H9 (cell line): ENCODE results near the gene SDK2. TPM values are rescaled to one million over a fixed set of nuclear protein-coding genes. Genes with fewer than 3 reads are reported as not detected.

Source experiments
- DNase-seq: peaks from one replicate; pipeline ENCODE4 v3.0.0-alpha.2; 2017
- H2AFZ ChIP-seq: one replicate; pipeline ENCODE4 v1.6.1; 2013; ENCODE audit warnings: mild to moderate bottlenecking, low read length, control low read depth, moderate library complexity
- H2AK5ac ChIP-seq: 2 replicates; pipeline ENCODE4 v1.6.1; 2013; ENCODE audit warnings: low read length, control low read depth, mixed read lengths; ENCODE audit not compliant: insufficient read length
- H2BK120ac ChIP-seq: one replicate; pipeline ENCODE4 v1.6.1; 2013; ENCODE audit warnings: low read depth, mild to moderate bottlenecking, low read length, control low read depth, inconsistent platforms; ENCODE audit not compliant: poor library complexity, severe bottlenecking
- H2BK12ac ChIP-seq: 2 replicates; pipeline ENCODE4 v1.6.1; 2013; ENCODE audit warnings: low read length, control low read depth, mixed read lengths, low read depth; ENCODE audit not compliant: insufficient read length
- H2BK15ac ChIP-seq: 2 replicates; pipeline ENCODE4 v1.6.1; 2013; ENCODE audit warnings: low read depth, low read length, control low read depth
- H2BK20ac ChIP-seq: one replicate; pipeline ENCODE4 v1.6.1; 2013; ENCODE audit warnings: low read depth, mild to moderate bottlenecking, low read length, control low read depth, inconsistent platforms; ENCODE audit not compliant: poor library complexity, severe bottlenecking
- H2BK5ac ChIP-seq: 2 replicates; pipeline ENCODE4 v1.6.1; 2013; ENCODE audit warnings: low read length, control low read depth, mixed read lengths; ENCODE audit not compliant: insufficient read length
- H3K14ac ChIP-seq: 2 replicates; pipeline ENCODE4 v1.6.1; 2013; ENCODE audit warnings: low read length, control low read depth; ENCODE audit not compliant: insufficient read depth
- H3K18ac ChIP-seq: 2 replicates; pipeline ENCODE4 v1.6.1; 2013; ENCODE audit warnings: low read depth, mild to moderate bottlenecking, mixed read lengths, low read length, control low read depth; ENCODE audit not compliant: insufficient read length
- H3K23ac ChIP-seq: 2 replicates; pipeline ENCODE4 v1.6.1; 2013; ENCODE audit warnings: low read length, control low read depth, mixed read lengths, low read depth; ENCODE audit not compliant: insufficient read length
- H3K23me2 ChIP-seq: 2 replicates; pipeline ENCODE4 v1.6.1; 2013; ENCODE audit warnings: low read depth, mild to moderate bottlenecking, mixed read lengths, low read length, control low read depth; ENCODE audit not compliant: insufficient read length, poor library complexity, severe bottlenecking
- H3K27ac ChIP-seq: 2 replicates; pipeline ENCODE4 v1.5.1; 2013; ENCODE audit warnings: low read length, control low read depth, mixed read lengths, low read depth; ENCODE audit not compliant: insufficient read length
- H3K27me3 ChIP-seq: 2 replicates; pipeline ENCODE4 v1.6.1; 2013; ENCODE audit warnings: low read length, control low read depth, inconsistent platforms; ENCODE audit not compliant: insufficient read depth
- H3K4ac ChIP-seq: 2 replicates; pipeline ENCODE4 v1.6.1; 2013; ENCODE audit warnings: low read depth, mild to moderate bottlenecking, control low read depth, inconsistent platforms, low read length, moderate library complexity
- H3K4me1 ChIP-seq: 2 replicates; pipeline ENCODE4 v1.6.1; 2013; ENCODE audit warnings: low read length, control low read depth, inconsistent platforms; ENCODE audit not compliant: insufficient read depth
- H3K4me2 ChIP-seq: 2 replicates; pipeline ENCODE4 v1.6.1; 2013; ENCODE audit warnings: low read length, control low read depth, mixed read lengths; ENCODE audit not compliant: insufficient read length, insufficient read depth
- H3K56ac ChIP-seq: 2 replicates; pipeline ENCODE4 v1.6.1; 2013; ENCODE audit warnings: low read depth, mild to moderate bottlenecking, mixed read lengths, low read length, control low read depth; ENCODE audit not compliant: insufficient read length
- H3K79me1 ChIP-seq: 2 replicates; pipeline ENCODE4 v1.6.1; 2013; ENCODE audit warnings: low read depth, mild to moderate bottlenecking, moderate library complexity, low read length, control low read depth, inconsistent platforms; ENCODE audit not compliant: insufficient read depth, poor library complexity, severe bottlenecking
- H3K79me2 ChIP-seq: 2 replicates; pipeline ENCODE4 v1.6.1; 2013; ENCODE audit warnings: low read length, control low read depth, inconsistent platforms; ENCODE audit not compliant: insufficient read depth
- H3K9ac ChIP-seq: 2 replicates; pipeline ENCODE4 v1.6.1; 2013; ENCODE audit warnings: low read length, control low read depth, mixed read lengths; ENCODE audit not compliant: insufficient read length; ENCODE audit errors: extremely low read depth
- H3K9me3 ChIP-seq: one replicate; pipeline ENCODE4 v1.6.1; 2013; ENCODE audit warnings: low read depth, low read length, inconsistent platforms; ENCODE audit not compliant: control insufficient read depth
- H3T11ph ChIP-seq: one replicate; pipeline ENCODE4 v1.6.1; 2013; ENCODE audit warnings: mild to moderate bottlenecking, low read length, control low read depth, inconsistent platforms
- H4K20me1 ChIP-seq: one replicate; pipeline ENCODE4 v1.6.1; 2013; ENCODE audit not compliant: control insufficient read depth, insufficient read length, insufficient read depth
- H4K5ac ChIP-seq: 2 replicates; pipeline ENCODE4 v1.6.1; 2013; ENCODE audit warnings: low read depth, mild to moderate bottlenecking, mixed read lengths, low read length, control low read depth; ENCODE audit not compliant: insufficient read length
- H4K8ac ChIP-seq: replicated peaks from 2 replicates; pipeline ENCODE4 v1.6.1; 2013; ENCODE audit warnings: low read length, control low read depth, mixed read lengths, low read depth; ENCODE audit not compliant: insufficient read length
- H4K91ac ChIP-seq: 2 replicates; pipeline ENCODE4 v1.6.1; 2013; ENCODE audit warnings: low read depth, mild to moderate bottlenecking, moderate library complexity, mixed read lengths, low read length, control low read depth; ENCODE audit not compliant: insufficient read length
- H3K27ac Mint-ChIP-seq, 3 experiments: 2 replicates in 2 of 3; 3 replicates in 1 of 3; pipeline ENCODE4 v1.8.0; 2020 to 2021; ENCODE audit warnings: mixed read lengths in 3 of 3, mild to moderate bottlenecking in 1 of 3, moderate library complexity in 1 of 3
- H3K27me3 Mint-ChIP-seq: 2 replicates; pipeline ENCODE4 v1.8.0; 2021; ENCODE audit warnings: low read depth, mild to moderate bottlenecking, moderate library complexity, mixed read lengths
- H3K36me3 Mint-ChIP-seq, 3 experiments: 2 replicates in 2 of 3; 3 replicates in 1 of 3; pipeline ENCODE4 v1.8.0; 2020 to 2021; ENCODE audit warnings: low read depth in 3 of 3, mixed read lengths in 3 of 3; ENCODE audit not compliant: insufficient read depth in 1 of 3
- H3K4me1 Mint-ChIP-seq, 2 experiments: 2 replicates each; pipeline ENCODE4 v1.8.0; 2020; ENCODE audit warnings: mixed read lengths in 2 of 2
- H3K4me3 Mint-ChIP-seq, 2 experiments: 2 replicates in 1 of 2; 3 replicates in 1 of 2; pipeline ENCODE4 v1.8.0; 2020 to 2021; ENCODE audit warnings: mild to moderate bottlenecking in 2 of 2, mixed read lengths in 2 of 2, moderate library complexity in 1 of 2
- H3K9me3 Mint-ChIP-seq, 2 experiments: 2 replicates in 1 of 2; 3 replicates in 1 of 2; pipeline ENCODE4 v1.8.0; 2020; ENCODE audit warnings: mild to moderate bottlenecking in 2 of 2, mixed read lengths in 2 of 2, moderate library complexity in 1 of 2
- CTCF ChIP-seq: fragments of 200-600 bp; sonication (generic); conservative IDR thresholded peaks from 3 replicates; pipeline ENCODE4 v1.8.0; 2021; ENCODE audit warnings: antibody characterized with exemption, mild to moderate bottlenecking
- WGBS: extraction: QIAGEN DNeasy Blood & Tissue Kit; methylation state at CpG from one replicate; pipeline ENCODE4 v1.1.7; 2013; ENCODE audit warnings: missing lambda C conversion rate, low lambda C conversion rate, mixed read lengths; ENCODE audit not compliant: insufficient read length; ENCODE audit errors: extremely low coverage; 5-methylcytosine and 5-hydroxymethylcytosine counted together
- total RNA-seq: library from RNA; stranded (reverse); gene quantifications from 2 replicates; pipeline ENCODE4 v1.2.1, GENCODE V29; 2021

Gene SDK2
- total RNA-seq, 1 experiment from 2014 or later = 9.1 TPM

DNA sequence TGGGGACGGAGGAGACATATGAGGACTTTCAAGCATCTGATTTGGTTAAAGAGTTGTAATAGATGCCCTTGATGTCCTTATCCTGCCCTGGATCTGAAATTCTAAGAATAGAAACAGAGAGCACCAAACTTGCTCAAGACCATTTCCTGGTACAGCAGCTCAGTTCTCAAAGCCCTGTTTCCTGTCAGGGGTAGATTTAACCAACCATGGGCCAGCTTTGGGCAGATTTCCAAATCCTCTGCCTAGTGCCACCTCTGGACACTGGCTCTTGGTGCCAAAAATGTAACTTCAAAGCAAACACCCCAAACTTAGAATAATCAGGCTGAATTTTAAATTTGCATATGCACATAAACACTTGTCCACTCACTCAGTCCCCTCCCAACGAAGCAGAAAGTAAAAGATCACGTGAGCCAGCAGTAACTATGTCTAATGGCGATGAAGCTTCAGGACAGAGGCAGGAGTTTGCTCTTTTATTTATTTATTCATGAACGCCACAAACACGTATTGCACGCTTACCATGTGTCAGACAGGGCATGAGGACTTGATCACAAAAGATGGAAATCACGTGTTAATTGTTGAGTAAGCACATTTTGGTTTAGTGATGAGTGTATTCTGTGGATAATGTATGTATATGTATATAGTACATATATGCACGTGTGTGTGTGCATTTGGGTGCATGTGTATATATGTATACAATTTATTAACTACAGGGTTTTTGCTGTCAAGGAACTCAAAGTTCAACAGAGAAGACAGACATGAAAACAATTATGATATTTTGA lies 23.1 kb upstream of the SDK2 start:
- H3K9me3 Mint-ChIP-seq = peaks cover 7 to 12% of the 10 kb centered on the region in 2 experiments; a peak in 4 of 5 replicates
- no peak overlapping the region for H2BK120ac ChIP-seq
- no peak overlapping the region for H3K4ac ChIP-seq
- no peak overlapping the region for H3K4me3 Mint-ChIP-seq
- H4K91ac ChIP-seq = no peak overlapping the region
- no peak for DNase-seq
- no peaks in the 10 kb centered on the region for H3K79me1 ChIP-seq
- H3K79me2 ChIP-seq = no peaks in the 10 kb centered on the region
- H3K27me3 Mint-ChIP-seq = peaks cover 8% of the 10 kb centered on the region
- peaks cover 0 to 5% (median 0%) of the 10 kb centered on the region in 3 experiments; a peak in 1 of 7 replicates for H3K36me3 Mint-ChIP-seq
- H2AFZ ChIP-seq = no peak overlapping the region
- H3K4me1 Mint-ChIP-seq = peaks cover 14 to 15% of the 10 kb centered on the region in 2 experiments
- no peak overlapping the region for H2BK5ac ChIP-seq
- no peak overlapping the region for H2BK12ac ChIP-seq
- H3K27ac Mint-ChIP-seq = no peak overlapping the region
- no peak overlapping the region for H2BK15ac ChIP-seq
- H4K5ac ChIP-seq = no peak overlapping the region
- no peak overlapping the region for H3K27ac ChIP-seq
- H3K27me3 ChIP-seq = no peaks in the 10 kb centered on the region; the same call in 1 of the 2 replicates
- H3K4me2 ChIP-seq = no peak overlapping the region
- H2BK20ac ChIP-seq = no peak overlapping the region
- no peak overlapping the region for H4K8ac ChIP-seq
- no peak overlapping the region for H3K14ac ChIP-seq
- no peak overlapping the region for H3K56ac ChIP-seq
- no peaks in the 10 kb centered on the region for H3K4me1 ChIP-seq
- no peak for TF ChIP-seq CTCF
- H3K18ac ChIP-seq = no peak overlapping the region
- no peaks in the 10 kb centered on the region for H4K20me1 ChIP-seq
- H3T11ph ChIP-seq = no peak overlapping the region
- no CpG with 5 or more reads among the region's 9 CpGs for WGBS
- no peaks in the 10 kb centered on the region for H3K9me3 ChIP-seq
- no peaks in the 10 kb centered on the region for H3K23me2 ChIP-seq
- H3K23ac ChIP-seq = no peak overlapping the region
- H3K9ac ChIP-seq = no peak overlapping the region
- no peak overlapping the region for H2AK5ac ChIP-seq
